ENCODE data around the gene MYOT.

Gene MYOT

DNA sequence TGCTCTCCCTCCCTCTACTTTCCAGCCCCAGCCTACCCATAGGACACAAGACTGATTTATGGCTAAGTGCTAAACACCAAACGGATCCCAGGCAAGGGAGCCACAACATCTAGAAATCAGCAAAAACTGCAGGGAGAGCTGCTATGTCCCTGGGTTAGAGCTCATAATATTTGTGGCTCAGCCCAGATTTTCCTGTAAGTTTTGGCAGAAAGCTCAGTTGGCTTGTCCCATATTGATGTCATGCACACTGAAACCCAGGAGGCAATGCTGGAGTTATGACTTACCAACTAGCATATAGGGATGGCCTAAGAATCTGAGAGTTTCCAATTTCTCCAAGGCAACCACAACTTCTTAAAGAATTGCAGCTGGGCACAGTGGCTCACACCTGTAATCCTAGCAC lies 44.7 kb upstream of the MYOT start:
- Histone ChIP-seq H4K20me1 (ENCODE audit: control insufficient read depth, insufficient read depth, low read depth, low read length) (no peaks in the 10 kb centered on the region), H3K4me1 (ENCODE audit: control insufficient read depth, low read length) (no peaks in the 10 kb centered on the region), H3K4me2 (ENCODE audit: low read length) (no peak overlapping the region), H3K27ac (ENCODE audit: low read depth, low read length) (no peak overlapping the region), H3F3A (ENCODE audit: control insufficient read depth, insufficient read depth) (no peaks in the 10 kb centered on the region), H3K9me3 (ENCODE audit: control insufficient read depth, insufficient read depth, low read length) (no peaks in the 10 kb centered on the region), H3K79me2 (ENCODE audit: control insufficient read depth, low read length) (no peaks in the 10 kb centered on the region), H3K36me3 (ENCODE audit: control insufficient read depth, low read length) (no peaks in the 10 kb centered on the region), H3K9me2 (replicated peaks; ENCODE audit: control insufficient read depth, low read length) (no peaks in the 10 kb centered on the region), H3K27me3 (ENCODE audit: control insufficient read depth, low read length) (no peaks in the 10 kb centered on the region), H3K4me3 (ENCODE audit: low read length) (no peak overlapping the region)
- TF ChIP-seq EZH2phosphoT487 (IDR thresholded peaks at IDR 0.05; ENCODE audit: borderline replicate concordance, low read length) = no peak
- TF ChIP-seq, protein P1, sequence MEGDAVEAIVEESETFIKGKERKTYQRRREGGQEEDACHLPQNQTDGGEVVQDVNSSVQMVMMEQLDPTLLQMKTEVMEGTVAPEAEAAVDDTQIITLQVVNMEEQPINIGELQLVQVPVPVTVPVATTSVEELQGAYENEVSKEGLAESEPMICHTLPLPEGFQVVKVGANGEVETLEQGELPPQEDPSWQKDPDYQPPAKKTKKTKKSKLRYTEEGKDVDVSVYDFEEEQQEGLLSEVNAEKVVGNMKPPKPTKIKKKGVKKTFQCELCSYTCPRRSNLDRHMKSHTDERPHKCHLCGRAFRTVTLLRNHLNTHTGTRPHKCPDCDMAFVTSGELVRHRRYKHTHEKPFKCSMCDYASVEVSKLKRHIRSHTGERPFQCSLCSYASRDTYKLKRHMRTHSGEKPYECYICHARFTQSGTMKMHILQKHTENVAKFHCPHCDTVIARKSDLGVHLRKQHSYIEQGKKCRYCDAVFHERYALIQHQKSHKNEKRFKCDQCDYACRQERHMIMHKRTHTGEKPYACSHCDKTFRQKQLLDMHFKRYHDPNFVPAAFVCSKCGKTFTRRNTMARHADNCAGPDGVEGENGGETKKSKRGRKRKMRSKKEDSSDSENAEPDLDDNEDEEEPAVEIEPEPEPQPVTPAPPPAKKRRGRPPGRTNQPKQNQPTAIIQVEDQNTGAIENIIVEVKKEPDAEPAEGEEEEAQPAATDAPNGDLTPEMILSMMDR (IDR thresholded peaks at IDR 0.05; ENCODE audit: low read depth, low read length, poor library complexity, severe bottlenecking) = no peak

DNA sequence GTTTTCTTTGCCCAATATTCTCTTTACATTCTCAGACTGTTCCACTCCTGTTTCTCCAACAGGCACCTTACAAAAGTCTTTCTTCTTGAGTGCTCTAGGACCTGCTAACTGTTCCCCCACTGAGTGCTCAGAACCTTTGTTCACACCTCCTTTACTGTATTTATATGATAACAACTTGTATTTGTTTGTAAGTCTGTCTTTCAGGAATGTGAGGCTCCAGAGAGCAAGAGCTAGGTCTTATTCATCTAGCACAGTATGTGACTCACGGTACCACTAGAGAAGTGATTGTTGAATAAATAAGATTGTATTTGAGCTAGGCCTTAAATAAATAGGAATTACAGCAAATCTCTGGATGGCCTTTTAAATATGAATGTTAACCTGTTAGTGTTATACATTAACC lies 42.5 kb upstream of the MYOT start:
- H3F3A ChIP-seq (ENCODE audit: control insufficient read depth, insufficient read depth) = no peaks in the 10 kb centered on the region
- H3K27ac ChIP-seq (ENCODE audit: low read depth, low read length) = no peak overlapping the region
- no peaks in the 10 kb centered on the region for H3K9me3 ChIP-seq (ENCODE audit: control insufficient read depth, insufficient read depth, low read length)
- H3K79me2 ChIP-seq (ENCODE audit: control insufficient read depth, low read length) = no peaks in the 10 kb centered on the region
- no peak for TF ChIP-seq EZH2phosphoT487 (IDR thresholded peaks at IDR 0.05; ENCODE audit: borderline replicate concordance, low read length)
- TF ChIP-seq, protein P1 (IDR thresholded peaks at IDR 0.05; ENCODE audit: low read depth, low read length, poor library complexity, severe bottlenecking) = no peak
- H3K9me2 ChIP-seq (replicated peaks; ENCODE audit: control insufficient read depth, low read length) = no peaks in the 10 kb centered on the region
- H3K4me3 ChIP-seq (ENCODE audit: low read length) = no peak overlapping the region
- H4K20me1 ChIP-seq (ENCODE audit: control insufficient read depth, insufficient read depth, low read depth, low read length) = no peaks in the 10 kb centered on the region
- no peaks in the 10 kb centered on the region for H3K36me3 ChIP-seq (ENCODE audit: control insufficient read depth, low read length)
- H3K27me3 ChIP-seq (ENCODE audit: control insufficient read depth, low read length) = no peaks in the 10 kb centered on the region
- no peaks in the 10 kb centered on the region for H3K4me1 ChIP-seq (ENCODE audit: control insufficient read depth, low read length)
- H3K4me2 ChIP-seq (ENCODE audit: low read length) = no peak overlapping the region

GRCh38 chr5:137826067-137826466 lies 41.6 kb upstream of the MYOT start:
- no peak overlapping the region for H3K4me3 ChIP-seq (ENCODE audit: low read length)
- H3K9me3 ChIP-seq (ENCODE audit: control insufficient read depth, insufficient read depth, low read length) = no peaks in the 10 kb centered on the region
- no peaks in the 10 kb centered on the region for H3F3A ChIP-seq (ENCODE audit: control insufficient read depth, insufficient read depth)
- H3K4me1 ChIP-seq (ENCODE audit: control insufficient read depth, low read length) = no peaks in the 10 kb centered on the region
- no peak for TF ChIP-seq EZH2phosphoT487 (IDR thresholded peaks at IDR 0.05; ENCODE audit: borderline replicate concordance, low read length)
- TF ChIP-seq, protein P1 (IDR thresholded peaks at IDR 0.05; ENCODE audit: low read depth, low read length, poor library complexity, severe bottlenecking) = no peak
- no peaks in the 10 kb centered on the region for H3K36me3 ChIP-seq (ENCODE audit: control insufficient read depth, low read length)
- H4K20me1 ChIP-seq (ENCODE audit: control insufficient read depth, insufficient read depth, low read depth, low read length) = no peaks in the 10 kb centered on the region
- no peak overlapping the region for H3K27ac ChIP-seq (ENCODE audit: low read depth, low read length)
- H3K27me3 ChIP-seq (ENCODE audit: control insufficient read depth, low read length) = no peaks in the 10 kb centered on the region
- H3K9me2 ChIP-seq (replicated peaks; ENCODE audit: control insufficient read depth, low read length) = no peaks in the 10 kb centered on the region
- H3K79me2 ChIP-seq (ENCODE audit: control insufficient read depth, low read length) = no peaks in the 10 kb centered on the region
- no peak overlapping the region for H3K4me2 ChIP-seq (ENCODE audit: low read length)

DNA sequence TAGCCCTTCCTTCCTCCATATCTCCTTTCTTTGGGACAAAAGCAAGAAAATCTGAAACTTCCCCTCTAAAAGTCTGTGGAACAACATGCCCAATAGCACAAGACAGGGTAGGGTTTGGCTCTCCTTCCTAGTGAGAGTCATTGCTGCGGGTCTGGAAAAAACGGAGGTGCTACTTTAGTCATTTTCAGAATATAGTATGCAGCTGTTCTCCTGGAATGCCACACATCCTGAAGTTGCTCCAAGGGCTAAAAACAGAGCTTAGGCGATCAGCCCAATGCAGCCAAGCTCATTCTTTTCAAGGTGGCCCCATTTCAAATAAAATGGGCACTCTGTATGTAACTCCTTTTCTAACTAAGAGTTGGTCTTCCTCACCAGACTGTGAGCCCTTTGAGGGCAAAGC lies 39.5 kb upstream of the MYOT start:
- no peaks in the 10 kb centered on the region for H3K9me3 ChIP-seq (ENCODE audit: control insufficient read depth, insufficient read depth, low read length)
- no peaks in the 10 kb centered on the region for H3K9me2 ChIP-seq (replicated peaks; ENCODE audit: control insufficient read depth, low read length)
- no peak overlapping the region for H3K27ac ChIP-seq (ENCODE audit: low read depth, low read length)
- no peaks in the 10 kb centered on the region for H3K4me1 ChIP-seq (ENCODE audit: control insufficient read depth, low read length)
- no peaks in the 10 kb centered on the region for H3K79me2 ChIP-seq (ENCODE audit: control insufficient read depth, low read length)
- H4K20me1 ChIP-seq (ENCODE audit: control insufficient read depth, insufficient read depth, low read depth, low read length) = no peaks in the 10 kb centered on the region
- no peak for TF ChIP-seq EZH2phosphoT487 (IDR thresholded peaks at IDR 0.05; ENCODE audit: borderline replicate concordance, low read length)
- TF ChIP-seq, protein P1 (IDR thresholded peaks at IDR 0.05; ENCODE audit: low read depth, low read length, poor library complexity, severe bottlenecking) = no peak
- H3K4me3 ChIP-seq (ENCODE audit: low read length) = no peak overlapping the region
- no peaks in the 10 kb centered on the region for H3F3A ChIP-seq (ENCODE audit: control insufficient read depth, insufficient read depth)
- H3K27me3 ChIP-seq (ENCODE audit: control insufficient read depth, low read length) = no peaks in the 10 kb centered on the region
- H3K4me2 ChIP-seq (ENCODE audit: low read length) = no peak overlapping the region
- no peaks in the 10 kb centered on the region for H3K36me3 ChIP-seq (ENCODE audit: control insufficient read depth, low read length)

Measured in DOHH2 (cell line).